ENCODE data around the gene AKAP8L. TPM values are rescaled to one million over a fixed set of nuclear protein-coding genes. Genes with fewer than 3 reads are reported as not detected.

The AKAP8L gene
- total RNA-seq, 6 experiments from 2014 or later: 49.4 to 54.4 (median 52.0) TPM

DNA sequence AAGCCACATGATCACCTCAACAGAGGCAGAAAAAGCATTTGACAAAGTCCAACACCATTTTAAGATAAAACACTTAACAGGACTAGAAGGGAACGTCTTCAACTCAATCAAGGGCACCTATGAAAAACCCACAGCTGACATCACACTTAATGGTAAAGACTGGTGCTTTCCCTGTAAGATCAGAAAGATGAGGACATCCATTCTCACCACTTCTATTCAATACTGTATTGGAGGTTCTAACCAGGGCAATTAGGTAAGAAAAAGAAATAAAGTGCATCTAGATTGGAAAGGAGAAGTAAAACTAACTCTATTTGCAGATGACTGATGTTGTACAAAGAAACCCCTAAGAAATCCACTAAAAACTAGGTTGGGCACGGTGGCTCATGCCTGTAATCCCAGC lies 28.0 kb downstream of the AKAP8L start:
- Mint-ChIP-seq H3K4me3 (no peak overlapping the region), H3K36me3 (ENCODE audit: low read depth) (peaks cover 32% of the 10 kb centered on the region), H3K4me1 (ENCODE audit: low read depth) (peaks cover 8% of the 10 kb centered on the region), H3K27ac (no peak overlapping the region), H3K27me3 (ENCODE audit: insufficient read depth) (no peaks in the 10 kb centered on the region), H3K9me3 (no peaks in the 10 kb centered on the region)
- no peak for DNase-seq
- TF ChIP-seq, protein P1, sequence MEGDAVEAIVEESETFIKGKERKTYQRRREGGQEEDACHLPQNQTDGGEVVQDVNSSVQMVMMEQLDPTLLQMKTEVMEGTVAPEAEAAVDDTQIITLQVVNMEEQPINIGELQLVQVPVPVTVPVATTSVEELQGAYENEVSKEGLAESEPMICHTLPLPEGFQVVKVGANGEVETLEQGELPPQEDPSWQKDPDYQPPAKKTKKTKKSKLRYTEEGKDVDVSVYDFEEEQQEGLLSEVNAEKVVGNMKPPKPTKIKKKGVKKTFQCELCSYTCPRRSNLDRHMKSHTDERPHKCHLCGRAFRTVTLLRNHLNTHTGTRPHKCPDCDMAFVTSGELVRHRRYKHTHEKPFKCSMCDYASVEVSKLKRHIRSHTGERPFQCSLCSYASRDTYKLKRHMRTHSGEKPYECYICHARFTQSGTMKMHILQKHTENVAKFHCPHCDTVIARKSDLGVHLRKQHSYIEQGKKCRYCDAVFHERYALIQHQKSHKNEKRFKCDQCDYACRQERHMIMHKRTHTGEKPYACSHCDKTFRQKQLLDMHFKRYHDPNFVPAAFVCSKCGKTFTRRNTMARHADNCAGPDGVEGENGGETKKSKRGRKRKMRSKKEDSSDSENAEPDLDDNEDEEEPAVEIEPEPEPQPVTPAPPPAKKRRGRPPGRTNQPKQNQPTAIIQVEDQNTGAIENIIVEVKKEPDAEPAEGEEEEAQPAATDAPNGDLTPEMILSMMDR (IDR thresholded peaks at IDR 0.05): no peak

DNA sequence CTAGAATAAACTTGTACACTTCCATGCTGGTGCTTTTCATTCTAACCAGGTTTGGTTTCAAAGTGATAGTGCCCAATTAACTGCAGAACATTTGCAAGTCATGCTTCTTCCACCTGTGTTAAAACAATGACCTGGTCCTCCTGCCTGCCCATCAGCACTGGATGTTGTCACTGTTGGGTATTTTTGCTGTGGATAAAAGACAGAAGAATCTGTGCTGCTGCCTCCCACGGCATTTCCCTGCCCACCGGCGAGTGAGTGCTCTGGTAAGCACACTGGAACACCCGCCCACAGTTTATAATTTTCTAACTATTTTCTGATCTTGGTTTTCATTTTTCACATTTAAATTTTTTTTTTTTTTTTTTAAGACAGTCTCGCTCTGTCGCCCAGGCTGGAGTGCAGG lies 36.9 kb downstream of the AKAP8L start:
- DNase-seq: no peak
- H3K27me3 Mint-ChIP-seq (ENCODE audit: insufficient read depth): peaks cover 13% of the 10 kb centered on the region
- TF ChIP-seq, protein P1 (IDR thresholded peaks at IDR 0.05): no peak
- peak overlapping the region; percentile 88 for H3K27ac Mint-ChIP-seq
- H3K4me3 Mint-ChIP-seq: no peak overlapping the region; the same call in 1 of the 2 replicates
- H3K9me3 Mint-ChIP-seq: no peaks in the 10 kb centered on the region
- peaks cover 8% of the 10 kb centered on the region; the same call in 1 of the 2 replicates for H3K36me3 Mint-ChIP-seq (ENCODE audit: low read depth)
- H3K4me1 Mint-ChIP-seq (ENCODE audit: low read depth): peaks cover 33% of the 10 kb centered on the region

- peaks cover 16% of the 10 kb centered on the region for H3K27me3 Mint-ChIP-seq (ENCODE audit: insufficient read depth)
- H3K4me3 Mint-ChIP-seq: no peak overlapping the region; the same call in 1 of the 2 replicates
- no peak for DNase-seq
- no peaks in the 10 kb centered on the region for H3K9me3 Mint-ChIP-seq
- TF ChIP-seq, protein P1 (IDR thresholded peaks at IDR 0.05): no peak
- H3K4me1 Mint-ChIP-seq (ENCODE audit: low read depth): peaks cover 37% of the 10 kb centered on the region
- peaks cover 11% of the 10 kb centered on the region; the same call in 1 of the 2 replicates for H3K36me3 Mint-ChIP-seq (ENCODE audit: low read depth)
- H3K27ac Mint-ChIP-seq: peak overlapping the region; percentile 88
These were observed 37.4 kb downstream of the AKAP8L start for GRCh38 chr19:15381429-15381828.

- Mint-ChIP-seq H3K4me1 (ENCODE audit: low read depth) (peaks cover 37% of the 10 kb centered on the region), H3K27me3 (ENCODE audit: insufficient read depth) (peaks cover 16% of the 10 kb centered on the region), H3K4me3 (peak overlapping the region; percentile 93), H3K9me3 (no peaks in the 10 kb centered on the region), H3K36me3 (ENCODE audit: low read depth) (peaks cover 11% of the 10 kb centered on the region; the same call in 1 of the 2 replicates), H3K27ac (peak overlapping the region; percentile 88)
- TF ChIP-seq, protein P1 (IDR thresholded peaks at IDR 0.05): peak; percentile 33
- peak; percentile 24 for DNase-seq
These were observed 38.7 kb downstream of the AKAP8L start for GRCh38 chr19:15379999-15380647.

GRCh38 chr19:15379083-15379998 lies 39.4 kb downstream of the AKAP8L start, which contains the start of gene AKAP8:
Gene AKAP8, minus strand, starts transcription at chr19:15379787. Its CDS starts 56 bp downstream, at chr19:15379731.
- Mint-ChIP-seq H3K4me3 (peak within 1 kb of the TSS; percentile 93), H3K36me3 (ENCODE audit: low read depth) (peaks cover 11% of the 10 kb centered on the region; the same call in 1 of the 2 replicates), H3K27me3 (ENCODE audit: insufficient read depth) (peaks cover 16% of the 10 kb centered on the region), H3K4me1 (ENCODE audit: low read depth) (peaks cover 37% of the 10 kb centered on the region), H3K9me3 (no peaks in the 10 kb centered on the region), H3K27ac (peak within 1 kb of the TSS; percentile 97)
- TF ChIP-seq, protein P1 (IDR thresholded peaks at IDR 0.05): no peak
- DNase-seq: peak; percentile 98

All from HFFc6 (cell line).